ENCODE measurements around the gene LTF.

GRCh38 chr3:46453526-46454208, 11.0 kb downstream of the LTF start:
- TF ChIP-seq CTCF (IDR thresholded peaks at IDR 0.05) (no peak), POLR2A (IDR thresholded peaks at IDR 0.05) (no peak)
